A673 (cell line): ENCODE results near the gene SGMS1. TPM values are rescaled to one million over a fixed set of nuclear protein-coding genes. Genes with fewer than 3 reads are reported as not detected.

Experiments
- BruUV-seq: library from RNA; stranded (reverse); fragments of 400-500 nt; replicated peaks from 2 replicates; lab custom pipeline; 2021; lab: Mats Ljungman, UMichigan
- CTCF ChIA-PET: fragments of 300-600 bp; sonication (Branson Sonifier 250); formaldehyde crosslinking; loops from one replicate; lab custom pipeline; 2022; ENCODE audit warnings: antibody characterized with exemption; lab: Charles Lee
- POLR2A ChIA-PET: fragments of 300-600 bp; sonication (Branson Sonifier 250); formaldehyde crosslinking; loops from one replicate; lab custom pipeline; 2022; ENCODE audit warnings: antibody characterized with exemption; ENCODE audit not compliant: low non-redundant PET; lab: Charles Lee
- DNase-seq: peaks from one replicate; pipeline ENCODE4 v3.0.0-alpha.2; 2015; ENCODE audit warnings: low spot score
- H3K27ac ChIP-seq: fragments of 200-600 bp; sonication (generic); 2 replicates; pipeline ENCODE4 v1.5.1; 2016; ENCODE audit warnings: mixed run types, low read depth, mild to moderate bottlenecking, mixed read lengths, antibody characterized with exemption, low read length; ENCODE audit not compliant: poor library complexity, severe bottlenecking
- H3K27me3 ChIP-seq: fragments of 200-600 bp; sonication (generic); replicated peaks from 2 replicates; pipeline ENCODE4 v1.6.1; 2017; ENCODE audit warnings: mixed run types, low read depth, mild to moderate bottlenecking, mixed read lengths, antibody characterized with exemption, low read length; ENCODE audit not compliant: insufficient read depth, poor library complexity
- H3K36me3 ChIP-seq: fragments of 200-600 bp; sonication (generic); 2 replicates; pipeline ENCODE4 v1.6.1; 2016; ENCODE audit warnings: mixed run types, mild to moderate bottlenecking, mixed read lengths, antibody characterized with exemption, low read length; ENCODE audit not compliant: insufficient read depth, poor library complexity, severe bottlenecking
- H3K4me1 ChIP-seq: fragments of 200-600 bp; sonication (generic); 2 replicates; pipeline ENCODE4 v1.6.1; 2017; ENCODE audit warnings: mixed run types, mild to moderate bottlenecking, mixed read lengths, antibody characterized with exemption, low read length; ENCODE audit not compliant: insufficient read depth, poor library complexity, severe bottlenecking
- H3K4me3 ChIP-seq: fragments of 200-600 bp; sonication (generic); 2 replicates; pipeline ENCODE4 v1.5.1; 2016; ENCODE audit warnings: low read depth, mixed run types, mild to moderate bottlenecking, mixed read lengths, low read length; ENCODE audit not compliant: poor library complexity, severe bottlenecking
- H3K9me3 ChIP-seq: fragments of 200-600 bp; sonication (generic); 2 replicates; pipeline ENCODE4 v1.6.1; 2016; ENCODE audit warnings: mixed run types, low read depth, mild to moderate bottlenecking, mixed read lengths, antibody characterized with exemption, low read length; ENCODE audit not compliant: poor library complexity, severe bottlenecking
- CTCF ChIP-seq: fragments of 300-800, 200-600 bp; sonication (generic); conservative IDR thresholded peaks from 2 replicates; pipeline ENCODE4 v1.5.1; 2017; ENCODE audit warnings: low read depth, mild to moderate bottlenecking, antibody characterized with exemption, low read length, moderate library complexity, mixed read lengths
- EZH2 ChIP-seq: fragments of 200-600 bp; sonication (generic); IDR thresholded peaks from 2 replicates; pipeline ENCODE4 v1.6.1; 2017; ENCODE audit warnings: borderline replicate concordance, low read depth, mild to moderate bottlenecking, mixed read lengths, antibody characterized with exemption, low read length; ENCODE audit not compliant: poor library complexity, severe bottlenecking
- intact Hi-C: fragments of 100-400 bp; cut with micrococcal nuclease; formaldehyde crosslinking; loops from one replicate; pipeline ENCODE4 v1.10.0; 2022; ENCODE audit not compliant: unreplicated experiment
- total RNA-seq: library from RNA; stranded (reverse); gene quantifications from 2 replicates; pipeline ENCODE4 v1.2.3, GENCODE V29; 2021

SGMS1 gene
- total RNA-seq, 1 experiment from 2014 or later = 13.0 TPM

DNA sequence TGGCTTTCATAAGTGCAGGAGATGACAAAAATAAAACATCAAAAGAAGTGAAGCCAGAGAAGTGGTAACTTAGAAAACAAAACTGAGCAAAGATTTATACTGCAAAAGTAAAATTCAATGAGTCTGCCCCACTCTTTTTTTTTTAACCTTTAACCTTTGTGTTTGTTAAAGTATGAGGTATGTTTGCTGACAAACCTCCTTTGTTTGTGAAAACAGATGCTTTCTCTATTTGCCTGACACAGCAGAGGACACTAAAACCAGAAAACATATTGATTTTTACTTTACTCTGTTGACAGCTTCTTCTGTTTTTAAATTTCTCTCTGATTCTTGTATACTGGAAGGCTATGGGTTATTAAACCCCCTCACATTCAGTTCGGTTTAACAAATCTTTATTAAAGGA, 57.6 kb downstream of the SGMS1 start:
- Histone ChIP-seq H3K4me1 (peaks cover 9% of the 10 kb centered on the region), H3K36me3 (no peaks in the 10 kb centered on the region), H3K27ac (no peak overlapping the region), H3K4me3 (no peak overlapping the region), H3K27me3 (no peaks in the 10 kb centered on the region), H3K9me3 (no peaks in the 10 kb centered on the region)
- intact Hi-C loops = no loop called here
- ChIA-PET POLR2A (no interaction called here), CTCF (no interaction called here)
- DNase-seq = no peak
- no TSS peak for BruUV-seq
- TF ChIP-seq CTCF = no peak
- TF ChIP-seq EZH2 = no peak

DNA sequence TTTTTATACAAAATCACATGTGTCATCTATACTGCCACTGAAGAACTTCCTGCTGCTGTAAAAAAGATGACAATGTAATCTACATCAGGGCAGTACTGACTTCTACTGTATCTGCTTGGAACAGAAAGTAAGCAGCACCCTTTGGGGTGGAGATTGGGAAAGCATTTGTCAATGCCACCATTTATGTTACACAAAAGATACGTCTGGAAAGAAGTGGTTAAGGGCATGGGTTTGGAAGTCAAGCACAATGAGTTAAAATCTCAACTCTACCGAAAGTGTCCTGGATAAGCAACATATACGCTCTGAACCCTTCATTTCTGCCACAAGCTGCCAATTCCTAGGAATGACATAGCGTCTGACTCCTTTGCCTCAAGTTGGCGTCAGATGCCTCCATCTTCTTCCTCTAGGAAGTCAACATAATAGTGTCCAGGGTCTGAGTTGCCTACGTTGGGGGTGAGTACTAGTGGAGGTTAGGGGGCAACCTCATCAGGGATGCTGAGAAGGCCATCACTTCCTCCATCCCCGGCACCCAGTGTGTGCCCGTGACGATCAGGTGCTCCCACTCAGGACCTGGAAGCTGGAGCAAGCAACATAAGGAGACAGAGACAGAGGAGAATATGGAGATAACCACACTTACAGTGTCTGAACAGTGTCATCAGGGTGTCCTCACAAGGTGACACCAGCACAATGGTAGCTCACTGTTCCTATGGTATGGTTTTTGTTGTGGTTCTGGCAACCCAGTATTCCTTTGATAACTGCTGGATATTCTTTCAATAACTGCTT, 58.3 kb downstream of the SGMS1 start:
- DNase-seq = no peak
- CTCF ChIA-PET = no interaction called here
- Histone ChIP-seq H3K27me3 (no peaks in the 10 kb centered on the region), H3K27ac (no peak overlapping the region), H3K36me3 (no peaks in the 10 kb centered on the region), H3K4me1 (peaks cover 16% of the 10 kb centered on the region), H3K4me3 (no peak overlapping the region), H3K9me3 (no peaks in the 10 kb centered on the region)
- no TSS peak for BruUV-seq
- TF ChIP-seq CTCF (no peak), EZH2 (no peak)
- POLR2A ChIA-PET = no interaction called here
- intact Hi-C loops = no loop called here

GRCh38 chr10:50563906-50564305, 59.9 kb downstream of the SGMS1 start:
- TF ChIP-seq CTCF (no peak), EZH2 (no peak)
- ChIA-PET CTCF (no interaction called here), POLR2A (no interaction called here)
- Histone ChIP-seq H3K27me3 (no peaks in the 10 kb centered on the region), H3K27ac (no peak overlapping the region), H3K4me1 (peaks cover 16% of the 10 kb centered on the region), H3K9me3 (no peaks in the 10 kb centered on the region), H3K4me3 (no peak overlapping the region), H3K36me3 (no peaks in the 10 kb centered on the region)
- intact Hi-C loops = no loop called here
- no TSS peak for BruUV-seq
- DNase-seq = no peak
